H1 (cell line): ENCODE results near the gene CHRNA9. TPM values are rescaled to one million over a fixed set of nuclear protein-coding genes. Genes with fewer than 3 reads are reported as not detected.

Source experiments
- CTCF ChIA-PET: fragments of 300-600 bp; sonication (Branson Sonifier 250); formaldehyde crosslinking; loops from one replicate; lab custom pipeline; 2021; ENCODE audit not compliant: partially characterized antibody; lab: Charles Lee
- POLR2A ChIA-PET: fragments of 300-600 bp; sonication (Branson Sonifier 250); formaldehyde crosslinking; loops from one replicate; lab custom pipeline; 2021; ENCODE audit warnings: inconsistent platforms; ENCODE audit not compliant: partially characterized antibody; lab: Charles Lee
- DNase-seq, 2 experiments: peaks; one replicate each; pipeline versions ENCODE4 v3.0.0 to v3.0.0-alpha.2; 2010 to 2022; ENCODE audit warnings: low spot score in 2 of 2, low read depth in 1 of 2, mixed read lengths in 1 of 2
- FAIRE-seq: peaks from 2 replicates; lab custom pipeline; 2011; peaks lifted over from hg19 to GRCh38; lab: Jason Lieb, UNC
- H2AFZ ChIP-seq: 2 replicates; pipeline ENCODE4 v1.8.1; 2012; ENCODE audit warnings: low read length, inconsistent platforms
- H2AK5ac ChIP-seq: 2 replicates; pipeline ENCODE4 v1.6.1; 2013; ENCODE audit warnings: low read depth, low read length
- H2BK120ac ChIP-seq: replicated peaks from 2 replicates; pipeline ENCODE3; 2013; ENCODE audit warnings: low read depth, low read length, inconsistent platforms
- H2BK12ac ChIP-seq: 2 replicates; pipeline ENCODE4 v1.6.1; 2013; ENCODE audit warnings: low read depth, low read length
- H2BK15ac ChIP-seq: 2 replicates; pipeline ENCODE4 v1.6.1; 2013; ENCODE audit warnings: low read length
- H2BK20ac ChIP-seq: 2 replicates; pipeline ENCODE4 v1.6.1; 2013; ENCODE audit warnings: low read length
- H2BK5ac ChIP-seq: 2 replicates; pipeline ENCODE4 v1.6.1; 2013; ENCODE audit warnings: low read depth, low read length
- H3K14ac ChIP-seq: 2 replicates; pipeline ENCODE4 v1.6.1; 2013; ENCODE audit warnings: inconsistent platforms; ENCODE audit not compliant: insufficient read length
- H3K18ac ChIP-seq: 2 replicates; pipeline ENCODE4 v1.6.1; 2013; ENCODE audit warnings: low read length; ENCODE audit errors: extremely low read depth
- H3K23ac ChIP-seq: 2 replicates; pipeline ENCODE4 v1.6.1; 2013; ENCODE audit warnings: inconsistent platforms; ENCODE audit not compliant: insufficient read length
- H3K23me2 ChIP-seq: 2 replicates; pipeline ENCODE4 v1.6.1; 2013; ENCODE audit warnings: low read depth, low read length
- H3K27ac ChIP-seq: 2 replicates; pipeline ENCODE4 v1.6.1; 2011; ENCODE audit warnings: low read depth, low read length, inconsistent platforms
- H3K27me3 ChIP-seq, 4 experiments: replicated peaks in 1 of 4; 1 replicate in 1 of 4; 2 replicates in 3 of 4; pipeline versions ENCODE4 v1.6.1 to v1.8.1; 2011 to 2013; ENCODE audit warnings: low read length in 3 of 4, mild to moderate bottlenecking in 3 of 4, inconsistent platforms in 2 of 4, mixed read lengths in 2 of 4, moderate library complexity in 1 of 4; ENCODE audit not compliant: control insufficient read depth in 3 of 4, insufficient read depth in 3 of 4; ENCODE audit errors: extremely low read depth in 1 of 4
- H3K36me3 ChIP-seq, 4 experiments: 2 replicates each; pipeline versions ENCODE4 v1.6.1 to v1.8.1; 2011 to 2013; ENCODE audit warnings: mild to moderate bottlenecking in 4 of 4, low read length in 3 of 4, moderate library complexity in 2 of 4, control low read depth in 1 of 4, inconsistent platforms in 1 of 4; ENCODE audit not compliant: insufficient read depth in 4 of 4, control insufficient read depth in 2 of 4
- H3K4ac ChIP-seq: replicated peaks from 2 replicates; pipeline ENCODE3; 2013; ENCODE audit warnings: low read length, low read depth, mixed read lengths, inconsistent platforms; ENCODE audit not compliant: insufficient read length
- H3K4me1 ChIP-seq, 4 experiments: replicated peaks in 1 of 4; 1 replicate in 1 of 4; 2 replicates in 3 of 4; pipeline versions ENCODE4 v1.6.1 to v1.8.1; 2011 to 2013; ENCODE audit warnings: low read length in 3 of 4, inconsistent platforms in 2 of 4, mixed read lengths in 1 of 4; ENCODE audit not compliant: insufficient read depth in 4 of 4, control insufficient read depth in 3 of 4
- H3K4me2 ChIP-seq, 2 experiments: 2 replicates each; pipeline versions ENCODE4 v1.6.1 to v1.8.1; 2011 to 2013; ENCODE audit warnings: low read depth in 2 of 2, low read length in 2 of 2, control low read depth in 1 of 2, inconsistent platforms in 1 of 2, mild to moderate bottlenecking in 1 of 2; ENCODE audit not compliant: insufficient read depth in 1 of 2
- H3K4me3 ChIP-seq, 4 experiments: fragments of 200-600, 300-600 bp in 1 of 4; sonication (generic), shearing (Covaris generic), sonication (Bioruptor Twin) in 1 of 4; 2 replicates each; pipeline versions ENCODE4 v1.5.1 to v1.8.1; 2011 to 2016; ENCODE audit warnings: low read length in 4 of 4, low read depth in 3 of 4, control low read depth in 2 of 4, inconsistent platforms in 2 of 4, mild to moderate bottlenecking in 2 of 4, mixed read lengths in 1 of 4, moderate library complexity in 1 of 4; ENCODE audit not compliant: insufficient read depth in 2 of 4; ENCODE audit errors: extremely low read depth in 1 of 4
- H3K56ac ChIP-seq: replicated peaks from 2 replicates; pipeline ENCODE3; 2013; ENCODE audit warnings: low read depth, mild to moderate bottlenecking, mixed read lengths, low read length, inconsistent platforms; ENCODE audit not compliant: insufficient read length
- H3K79me1 ChIP-seq: 2 replicates; pipeline ENCODE4 v1.6.1; 2013; ENCODE audit warnings: low read depth, low read length, control low read depth
- H3K79me2 ChIP-seq, 2 experiments: 2 replicates each; pipeline versions ENCODE4 v1.6.1 to v1.8.1; 2012 to 2013; ENCODE audit warnings: low read length in 2 of 2, mild to moderate bottlenecking in 2 of 2, inconsistent platforms in 1 of 2; ENCODE audit not compliant: insufficient read depth in 2 of 2, control insufficient read depth in 1 of 2
- H3K9ac ChIP-seq, 4 experiments: replicated peaks in 1 of 4; 1 replicate in 1 of 4; 2 replicates in 3 of 4; pipeline versions ENCODE4 v1.6.1 to v1.8.1; 2011 to 2013; ENCODE audit warnings: low read depth in 3 of 4, low read length in 3 of 4, control low read depth in 2 of 4, mild to moderate bottlenecking in 2 of 4, moderate library complexity in 2 of 4, inconsistent platforms in 1 of 4; ENCODE audit errors: extremely low read depth in 1 of 4
- H3K9me3 ChIP-seq, 2 experiments: 2 replicates each; pipeline versions ENCODE4 v1.6.1 to v1.8.1; 2012 to 2013; ENCODE audit warnings: mild to moderate bottlenecking in 2 of 2, moderate library complexity in 2 of 2, control low read depth in 1 of 2, inconsistent platforms in 1 of 2, low read depth in 1 of 2, low read length in 1 of 2, mixed read lengths in 1 of 2; ENCODE audit not compliant: insufficient read depth in 2 of 2
- H4K20me1 ChIP-seq, 2 experiments: replicated peaks in 1 of 2; 2 replicates each; pipeline versions ENCODE3 to v1.8.1; 2011 to 2013; ENCODE audit warnings: inconsistent platforms in 2 of 2, low read length in 2 of 2, mild to moderate bottlenecking in 1 of 2; ENCODE audit not compliant: insufficient read depth in 2 of 2, control insufficient read depth in 1 of 2
- H4K5ac ChIP-seq: 2 replicates; pipeline ENCODE4 v1.6.1; 2013; ENCODE audit warnings: low read length, low read depth, mixed read lengths, inconsistent platforms; ENCODE audit not compliant: insufficient read length
- H4K8ac ChIP-seq: 2 replicates; pipeline ENCODE4 v1.8.0; 2013; ENCODE audit warnings: mild to moderate bottlenecking, moderate library complexity, low read length, inconsistent platforms; ENCODE audit not compliant: insufficient read depth; ENCODE audit errors: extremely low read depth
- H4K91ac ChIP-seq: replicated peaks from 2 replicates; pipeline ENCODE3; 2013; ENCODE audit warnings: low read length, mixed read lengths, inconsistent platforms; ENCODE audit not compliant: insufficient read length
- CREB1 ChIP-seq: IDR thresholded peaks from 2 replicates; pipeline ENCODE4 v1.6.1; 2012; ENCODE audit warnings: inconsistent platforms
- GABPA ChIP-seq: IDR thresholded peaks from 2 replicates; pipeline ENCODE4 v1.6.1; 2011; ENCODE audit warnings: mild to moderate bottlenecking, low read length, moderate library complexity, borderline replicate concordance; ENCODE audit not compliant: insufficient read depth
- WGBS, 2 experiments: shearing (Covaris generic) in 1 of 2; methylation state at CpG; one replicate each; pipeline versions ENCODE4 v1.1.6 to v1.1.7; 2013 to 2015; ENCODE audit warnings: low lambda C conversion rate in 2 of 2, mixed read lengths in 2 of 2, inconsistent platforms in 1 of 2, low coverage in 1 of 2, missing lambda C conversion rate in 1 of 2; ENCODE audit not compliant: insufficient replicate concordance in 2 of 2, insufficient coverage in 1 of 2, insufficient read length in 1 of 2; ENCODE audit errors: extremely low coverage in 1 of 2, missing lambda C conversion rate in 1 of 2; 5-methylcytosine and 5-hydroxymethylcytosine counted together
- polyA plus RNA-seq, 7 experiments: library from polyadenylated mRNA; depleted of rRNA in 3 of 7; stranded (reverse) in 5 of 7; unstranded in 2 of 7; fragments of >200 nt in 5 of 7; fragments of 200-250 nt in 2 of 7; gene quantifications; 1 replicate in 5 of 7; 2 replicates in 1 of 7; 4 replicates in 1 of 7; pipeline versions ENCODE4 v1.2.1 to v1.2.3, GENCODE V29; 2011 to 2013; ENCODE audit warnings: missing spikeins in 2 of 7, mixed read lengths in 2 of 7
- total RNA-seq: library from RNA; stranded (reverse); fragmentation: NEBNext Ultra II Directional; extraction: Animal tissue kit (Norgen Biotek cat#: 25700); gene quantifications from 2 replicates; pipeline ENCODE4 v1.2.1, GENCODE V29; 2021

The CHRNA9 gene
- total and polyA plus RNA-seq, 2 of the 8 experiments (the other 6 are each of a cell fraction or from before 2014, with no cell fraction given): 1.4 to 3.3 TPM

GRCh38 chr4:40327340-40327739 lies 7.8 kb upstream of the CHRNA9 start:
- 82% methylated on average over 4 of the region's 4 CpGs; no CpG with 5 or more reads in 1 of the 2 experiments for WGBS, 2 experiments
- no peaks in the 10 kb centered on the region for H3K79me2 ChIP-seq
- no peak overlapping the region for H2AK5ac ChIP-seq
- no peaks in the 10 kb centered on the region for H3K36me3 ChIP-seq
- H2AFZ ChIP-seq: peak overlapping the region; percentile 26; the same call in 1 of the 2 replicates
- CTCF ChIA-PET: interaction anchor here (1.1 to 8.7 kb wide), 6 partner anchors 7 to 96 kb away, joined by 4 to 65 read pairs (median 10); partner anchors contain the start of gene CHRNA9
- TF ChIP-seq GABPA: no peak
- no peak for TF ChIP-seq CREB1
- H2BK120ac ChIP-seq: no peak overlapping the region
- no peak for DNase-seq
- H3K4me3 ChIP-seq: no peak overlapping the region
- H3K23ac ChIP-seq: no peak overlapping the region
- H3K23me2 ChIP-seq: no peaks in the 10 kb centered on the region
- POLR2A ChIA-PET: no interaction called here
- no peak overlapping the region for H3K56ac ChIP-seq
- H4K5ac ChIP-seq: no peak overlapping the region
- no peaks in the 10 kb centered on the region for H4K20me1 ChIP-seq
- no peak overlapping the region for H4K8ac ChIP-seq
- no peak overlapping the region for H2BK5ac ChIP-seq
- no peaks in the 10 kb centered on the region for H3K79me1 ChIP-seq
- no peak for FAIRE-seq
- H3K18ac ChIP-seq: no peak overlapping the region
- no peaks in the 10 kb centered on the region for H3K27me3 ChIP-seq
- no peak overlapping the region for H3K9ac ChIP-seq
- no peak overlapping the region for H3K4ac ChIP-seq
- peaks cover 0 to 5% (median 0%) of the 10 kb centered on the region in 4 experiments; a peak in 1 of 7 replicates for H3K4me1 ChIP-seq
- H4K91ac ChIP-seq: no peak overlapping the region
- H2BK12ac ChIP-seq: no peak overlapping the region
- H3K9me3 ChIP-seq: no peaks in the 10 kb centered on the region
- H2BK20ac ChIP-seq: 0 out of 2 replicates have a peak overlapping the region, but pooled peaks have one; percentile 9
- H3K27ac ChIP-seq: no peak overlapping the region
- no peak overlapping the region for H3K14ac ChIP-seq
- H3K4me2 ChIP-seq: no peak overlapping the region
- no peak overlapping the region for H2BK15ac ChIP-seq
